Colonic mucosa (tissue), 4 donors: ENCODE results near the gene RAB33B. TPM values are rescaled to one million over a fixed set of nuclear protein-coding genes. Genes with fewer than 3 reads are reported as not detected.

Source experiments
- DNase-seq: peaks from one replicate; pipeline ENCODE4 v3.0.0-alpha.2; 2020
- H3K27ac ChIP-seq: fragments of 200-600 bp; one replicate; pipeline ENCODE4 v1.8.0; 2021
- H3K27me3 ChIP-seq: fragments of 200-600 bp; one replicate; pipeline ENCODE4 v1.8.0; 2021
- H3K36me3 ChIP-seq: fragments of 200-600 bp; one replicate; pipeline ENCODE4 v1.8.0; 2021
- H3K4me1 ChIP-seq: fragments of 200-600 bp; one replicate; pipeline ENCODE4 v1.8.0; 2021; ENCODE audit warnings: mild to moderate bottlenecking
- H3K4me3 ChIP-seq: fragments of 200-600 bp; one replicate; pipeline ENCODE4 v1.8.0; 2021
- H3K9ac ChIP-seq, 2 donors: one replicate each; pipeline ENCODE4 v1.7.0; 2013; ENCODE audit warnings: control low read depth in 2 of 2, low read depth in 2 of 2, low read length in 2 of 2
- H3K9me3 ChIP-seq: fragments of 200-600 bp; one replicate; pipeline ENCODE4 v1.8.0; 2021
- intact Hi-C: fragments of 100-400 bp; cut with DNase I; formaldehyde crosslinking; loops from one replicate; pipeline ENCODE4 v1.14.1; 2022
- total RNA-seq, 2 donors: library from RNA; stranded (reverse); fragmentation: NEBNext Ultra II Directional in 1 of 2; extraction: Animal tissue kit (Norgen Biotek cat#: 25700) in 1 of 2; gene quantifications; one replicate each; pipeline ENCODE4 v1.2.1, GENCODE V29; 2021
- TF ChIP-seq, protein P1 (sequence below): fragments of 200-600 bp; IDR thresholded peaks from one replicate; pipeline ENCODE4 v1.8.0; 2022; ENCODE audit warnings: antibody characterized with exemption, mild to moderate bottlenecking
- donor health status: healthy.
- donor health status: DM: no; HTN: no; CAD: no.
- donor health status: DM: no; HTN: no; CAD: no.

Gene RAB33B
- total RNA-seq, 2 donors from 2014 or later = 5.0 to 7.1 TPM

DNA sequence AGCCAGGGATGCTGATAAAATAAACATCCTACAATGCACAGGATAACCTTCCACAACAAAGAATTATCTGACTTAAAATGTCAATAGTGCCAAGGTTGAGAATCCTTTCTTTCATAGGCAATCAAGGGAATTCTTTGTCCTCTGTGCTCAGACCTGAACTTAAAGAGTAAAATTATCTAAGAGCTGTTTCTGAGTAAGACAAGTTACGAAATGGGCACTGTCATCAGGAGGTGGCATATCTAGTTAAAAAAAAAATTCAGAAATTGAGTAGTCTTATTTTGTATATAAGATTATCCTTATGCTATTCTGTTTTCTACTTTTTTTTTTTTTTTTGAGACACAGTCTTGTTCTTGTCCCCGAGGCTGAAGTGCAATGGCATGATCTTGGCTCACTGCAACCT, 3.3 kb upstream of the RAB33B start:
- intact Hi-C loops = loop anchor here (10.0 kb wide), 2 partner anchors 84 to 146 kb away; partner anchors contain the start of genes NAA15 and NDUFC1
- DNase-seq = no peak
- Histone ChIP-seq H3K9ac (no peak overlapping the region), H3K9me3 (no peaks in the 10 kb centered on the region), H3K4me3 (no peak overlapping the region), H3K27ac (no peak overlapping the region), H3K36me3 (no peaks in the 10 kb centered on the region), H3K4me1 (peaks cover 6% of the 10 kb centered on the region), H3K27me3 (no peaks in the 10 kb centered on the region)
- TF ChIP-seq, protein P1, sequence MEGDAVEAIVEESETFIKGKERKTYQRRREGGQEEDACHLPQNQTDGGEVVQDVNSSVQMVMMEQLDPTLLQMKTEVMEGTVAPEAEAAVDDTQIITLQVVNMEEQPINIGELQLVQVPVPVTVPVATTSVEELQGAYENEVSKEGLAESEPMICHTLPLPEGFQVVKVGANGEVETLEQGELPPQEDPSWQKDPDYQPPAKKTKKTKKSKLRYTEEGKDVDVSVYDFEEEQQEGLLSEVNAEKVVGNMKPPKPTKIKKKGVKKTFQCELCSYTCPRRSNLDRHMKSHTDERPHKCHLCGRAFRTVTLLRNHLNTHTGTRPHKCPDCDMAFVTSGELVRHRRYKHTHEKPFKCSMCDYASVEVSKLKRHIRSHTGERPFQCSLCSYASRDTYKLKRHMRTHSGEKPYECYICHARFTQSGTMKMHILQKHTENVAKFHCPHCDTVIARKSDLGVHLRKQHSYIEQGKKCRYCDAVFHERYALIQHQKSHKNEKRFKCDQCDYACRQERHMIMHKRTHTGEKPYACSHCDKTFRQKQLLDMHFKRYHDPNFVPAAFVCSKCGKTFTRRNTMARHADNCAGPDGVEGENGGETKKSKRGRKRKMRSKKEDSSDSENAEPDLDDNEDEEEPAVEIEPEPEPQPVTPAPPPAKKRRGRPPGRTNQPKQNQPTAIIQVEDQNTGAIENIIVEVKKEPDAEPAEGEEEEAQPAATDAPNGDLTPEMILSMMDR = no peak

DNA sequence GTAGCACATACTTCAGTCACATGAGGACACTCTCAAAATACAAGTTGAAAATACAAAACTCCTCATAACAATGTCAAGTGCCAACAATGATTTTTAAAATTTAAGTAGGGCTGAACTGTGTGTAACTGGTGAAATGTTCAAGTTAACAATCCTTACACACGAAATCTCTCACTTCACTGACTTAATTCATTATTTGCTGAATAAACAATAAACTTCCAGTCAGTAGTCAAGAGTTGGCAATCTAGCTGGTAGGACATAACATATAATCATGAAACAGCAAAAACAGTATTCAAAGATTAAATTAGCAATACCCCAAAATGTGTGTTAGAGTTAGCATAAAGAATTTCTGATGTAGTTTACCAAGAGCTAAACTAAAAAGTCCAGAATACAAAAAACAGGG, 1.9 kb upstream of the RAB33B start:
- peaks cover 6% of the 10 kb centered on the region for H3K4me1 ChIP-seq
- no peaks in the 10 kb centered on the region for H3K36me3 ChIP-seq
- H3K27ac ChIP-seq = no peak overlapping the region
- no peaks in the 10 kb centered on the region for H3K27me3 ChIP-seq
- intact Hi-C loops = loop anchor here (10.0 kb wide), 2 partner anchors 83 to 147 kb away; partner anchors contain the start of genes NAA15 and NDUFC1
- H3K9me3 ChIP-seq = no peaks in the 10 kb centered on the region
- no peak for DNase-seq
- TF ChIP-seq, protein P1 = no peak
- no peak overlapping the region for H3K4me3 ChIP-seq
- H3K9ac ChIP-seq = no peak overlapping the region

DNA sequence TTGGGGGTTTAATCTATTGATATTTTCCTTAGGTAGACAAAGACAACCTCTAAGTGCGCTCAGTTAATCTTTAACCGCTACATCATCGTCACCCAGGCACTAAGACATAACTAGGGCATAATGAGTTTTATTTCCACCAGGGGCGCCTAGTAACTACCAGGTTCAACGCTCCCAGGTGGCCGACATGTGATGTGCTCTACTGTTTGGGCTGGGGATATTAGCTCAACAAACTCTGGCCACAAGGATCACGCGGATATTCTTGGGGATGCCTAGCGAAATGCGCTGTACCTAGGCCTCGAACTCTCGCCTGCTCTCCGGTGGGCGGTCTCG, 915 bp upstream of the RAB33B start:
- H3K9me3 ChIP-seq = no peaks in the 10 kb centered on the region
- intact Hi-C loops = loop anchor here (10.0 kb wide), 2 partner anchors 82 to 148 kb away; partner anchors contain the start of genes NAA15 and NDUFC1
- no peaks in the 10 kb centered on the region for H3K36me3 ChIP-seq
- H3K27ac ChIP-seq = peak overlapping the region; percentile 99
- H3K4me1 ChIP-seq = peaks cover 6% of the 10 kb centered on the region
- peak overlapping the region; percentile 83 for H3K4me3 ChIP-seq
- DNase-seq = peak; percentile 69
- H3K27me3 ChIP-seq = no peaks in the 10 kb centered on the region
- H3K9ac ChIP-seq = peak overlapping the region; percentile 91 to 99
- TF ChIP-seq, protein P1 = peak; percentile 30

- Histone ChIP-seq H3K9me3 (no peaks in the 10 kb centered on the region), H3K4me3 (peak overlapping the region; percentile 83), H3K9ac (peak overlapping the region; percentile 91 to 99), H3K4me1 (peaks cover 6% of the 10 kb centered on the region), H3K27me3 (no peaks in the 10 kb centered on the region), H3K36me3 (no peaks in the 10 kb centered on the region), H3K27ac (peak overlapping the region; percentile 99)
- DNase-seq = peak; percentile 98
- intact Hi-C loops = loop anchor here (10.0 kb wide), 2 partner anchors 81 to 149 kb away; partner anchors contain the start of genes NAA15 and NDUFC1
- TF ChIP-seq, protein P1 = peak; percentile 10
Observed at GRCh38 chr4:139453371-139454110, 380 bp upstream of the RAB33B start.

DNA sequence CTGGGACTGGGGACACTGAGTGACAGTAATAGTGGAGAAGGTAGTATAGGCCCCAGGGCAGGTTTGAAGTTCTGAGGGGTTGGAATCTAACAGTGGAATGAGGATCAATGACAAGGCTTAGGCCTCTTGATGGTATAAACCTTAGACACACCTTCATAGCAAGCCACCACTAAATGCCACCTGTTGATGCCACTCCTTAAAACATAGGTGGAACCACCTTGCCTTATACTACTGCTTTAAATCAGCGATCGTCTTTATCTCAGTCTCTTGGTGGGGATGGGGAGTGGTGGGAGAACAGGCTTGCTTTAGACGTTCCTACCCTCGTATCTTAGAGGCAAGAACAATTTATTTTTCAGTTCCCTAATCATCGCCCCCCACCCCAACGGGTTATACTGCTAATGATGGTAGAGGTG, 1.2 kb downstream of the RAB33B start:
- no peaks in the 10 kb centered on the region for H3K27me3 ChIP-seq
- intact Hi-C loops = loop anchor here (10.0 kb wide), 2 partner anchors 80 to 150 kb away; partner anchors contain the start of genes NAA15 and NDUFC1
- H3K4me1 ChIP-seq = peaks cover 6% of the 10 kb centered on the region
- no peaks in the 10 kb centered on the region for H3K9me3 ChIP-seq
- H3K4me3 ChIP-seq = peak overlapping the region; percentile 83
- peak; percentile 33 for DNase-seq
- TF ChIP-seq, protein P1 = no peak
- no peaks in the 10 kb centered on the region for H3K36me3 ChIP-seq
- H3K27ac ChIP-seq = peak overlapping the region; percentile 99
- H3K9ac ChIP-seq = peak overlapping the region in 1 of 2 donors; percentile 99
